Ovary (tissue), 9 donors: ENCODE results near the gene SMIM5. TPM values are rescaled to one million over a fixed set of nuclear protein-coding genes. Genes with fewer than 3 reads are reported as not detected.
"Not testable (repeated sequence)": the region's sequence is repeated elsewhere in the genome, so short reads cannot be mapped to it uniquely, and the experiment has no call there.

ENCODE experiments used
- DNase-seq, 5 donors: peaks; one replicate each; pipeline ENCODE4 v3.0.0-alpha.2; 2019 to 2020
- H3K27ac ChIP-seq, 2 donors: fragments of 200-600 bp; one replicate each; pipeline versions ENCODE4 v1.5.1 to v1.8.0; 2019 to 2022
- H3K27me3 ChIP-seq: fragments of 200-600 bp; one replicate; pipeline ENCODE4 v1.8.0; 2022
- H3K36me3 ChIP-seq: fragments of 200-600 bp; sonication (generic); one replicate; pipeline ENCODE4 v1.5.1; 2019
- H3K4me1 ChIP-seq: one replicate; pipeline ENCODE4 v1.8.1; 2013; ENCODE audit warnings: mild to moderate bottlenecking, moderate library complexity; ENCODE audit not compliant: insufficient read depth
- H3K4me3 ChIP-seq: fragments of 200-600 bp; sonication (generic); one replicate; pipeline ENCODE4 v1.5.1; 2017
- H3K9me3 ChIP-seq, 2 donors: fragments of 200-600 bp in 1 of 2; sonication (generic) in 1 of 2; one replicate each; pipeline versions ENCODE4 v1.5.1 to v1.8.1; 2013 to 2019; ENCODE audit warnings: mild to moderate bottlenecking in 1 of 2, moderate library complexity in 1 of 2
- EP300 ChIP-seq: sonication (generic); formaldehyde crosslinking; IDR thresholded peaks from one replicate; pipeline ENCODE4 v1.6.1; 2017; ENCODE audit warnings: antibody characterized with exemption
- POLR2A ChIP-seq: fragments of 450-650 bp; IDR thresholded peaks from one replicate; pipeline ENCODE4 v1.6.1; 2017; ENCODE audit warnings: antibody characterized with exemption, mild to moderate bottlenecking, moderate library complexity
- WGBS, 3 donors: extraction: QIAGEN DNeasy Blood & Tissue Kit in 1 of 3; methylation state at CpG; one replicate each; pipeline versions ENCODE4 v1.1.5 to v1.1.7; 2013 to 2017; 5-methylcytosine and 5-hydroxymethylcytosine counted together
- intact Hi-C, 4 donors: fragments of 100-400 bp; cut with DNase I; formaldehyde crosslinking; loops; one replicate each; pipeline versions ENCODE4 v1.11.0 to v1.15.1; 2022 to 2023
- polyA plus RNA-seq, 2 donors: library from polyadenylated mRNA; stranded (reverse); fragments of 200-250 nt in 1 of 2; fragments of 350-450 nt in 1 of 2; fragmentation: Illumina TruSeq in 1 of 2; extraction: RNeasy Lipid Tissue Mini Kit (QIAGEN cat#74804) in 1 of 2; gene quantifications; one replicate each; pipeline ENCODE4 v1.2.3, GENCODE V29; 2013 to 2014
- total RNA-seq, 7 donors: library from RNA; depleted of rRNA in 2 of 7; stranded (reverse); fragments of >200 nt in 2 of 7; fragmentation: NEBNext Ultra II Directional in 3 of 7; extraction: Animal tissue kit (Norgen Biotek cat#: 25700) in 3 of 7; gene quantifications; one replicate each; pipeline versions ENCODE4 v1.1.0 to v1.2.4, GENCODE V29; 2016 to 2023
- TF ChIP-seq, protein P1 (sequence below), 3 donors: fragments of 450-650 bp in 2 of 3; fragments of 200-600 bp in 1 of 3; IDR thresholded peaks; one replicate each; pipeline versions ENCODE4 v1.5.1 to v1.8.0; 2016 to 2022; ENCODE audit warnings: antibody characterized with exemption in 3 of 3, mild to moderate bottlenecking in 1 of 3
- donor health status: DM: no; HTN: no; CAD: no; lungs with moderate emphysema.
- donor health status: DM: no; HTN: no; CAD: no.
- donor health status: Bipolar disorder and iron deficiency.
- donor health status: DM: yes; HTN: yes; CAD: no.
- donor health status: DM: no; HTN: no; CAD: no.
- donor health status: DM: yes; HTN: yes; CAD: no.

The SMIM5 gene
- total and polyA plus RNA-seq, 9 donors: 0.51 to 7.9 (median 1.3) TPM

DNA sequence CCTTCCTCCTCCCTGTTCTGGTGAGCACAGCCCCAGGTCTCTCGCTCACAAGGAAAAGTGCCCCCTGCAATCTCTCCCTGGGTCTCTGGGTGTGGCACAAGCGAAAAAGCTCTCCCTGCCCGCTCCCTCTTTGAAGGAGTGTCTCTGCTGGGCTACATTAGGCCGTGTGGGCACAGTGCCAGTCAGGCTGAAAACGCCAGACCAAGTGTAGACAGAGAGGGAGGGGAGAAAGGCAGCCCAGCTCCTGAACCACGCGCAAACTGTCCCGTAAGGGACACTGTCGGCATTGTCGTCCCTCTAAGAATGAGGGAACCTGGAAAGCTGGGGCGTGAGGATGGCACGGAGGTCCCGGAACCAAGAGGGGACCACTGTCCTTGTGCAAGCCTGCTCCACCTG is 3.9 kb downstream of the SMIM5 start:
- no peaks in the 10 kb centered on the region for H3K27me3 ChIP-seq
- no peaks in the 10 kb centered on the region for H3K9me3 ChIP-seq
- H3K4me1 ChIP-seq: peaks cover 8% of the 10 kb centered on the region
- TF ChIP-seq, protein P1, sequence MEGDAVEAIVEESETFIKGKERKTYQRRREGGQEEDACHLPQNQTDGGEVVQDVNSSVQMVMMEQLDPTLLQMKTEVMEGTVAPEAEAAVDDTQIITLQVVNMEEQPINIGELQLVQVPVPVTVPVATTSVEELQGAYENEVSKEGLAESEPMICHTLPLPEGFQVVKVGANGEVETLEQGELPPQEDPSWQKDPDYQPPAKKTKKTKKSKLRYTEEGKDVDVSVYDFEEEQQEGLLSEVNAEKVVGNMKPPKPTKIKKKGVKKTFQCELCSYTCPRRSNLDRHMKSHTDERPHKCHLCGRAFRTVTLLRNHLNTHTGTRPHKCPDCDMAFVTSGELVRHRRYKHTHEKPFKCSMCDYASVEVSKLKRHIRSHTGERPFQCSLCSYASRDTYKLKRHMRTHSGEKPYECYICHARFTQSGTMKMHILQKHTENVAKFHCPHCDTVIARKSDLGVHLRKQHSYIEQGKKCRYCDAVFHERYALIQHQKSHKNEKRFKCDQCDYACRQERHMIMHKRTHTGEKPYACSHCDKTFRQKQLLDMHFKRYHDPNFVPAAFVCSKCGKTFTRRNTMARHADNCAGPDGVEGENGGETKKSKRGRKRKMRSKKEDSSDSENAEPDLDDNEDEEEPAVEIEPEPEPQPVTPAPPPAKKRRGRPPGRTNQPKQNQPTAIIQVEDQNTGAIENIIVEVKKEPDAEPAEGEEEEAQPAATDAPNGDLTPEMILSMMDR (IDR thresholded peaks at IDR 0.05): no peak
- TF ChIP-seq EP300 (no peak), POLR2A (no peak)
- 82 to 90% (median 83%) methylated on average over 13 of the region's 13 CpGs for WGBS, 3 donors
- H3K36me3 ChIP-seq: no peaks in the 10 kb centered on the region
- intact Hi-C loops: no loop called here
- DNase-seq: peak in 4 of 5 donors; percentile 21 to 49 (median 28)
- no peak overlapping the region for H3K27ac ChIP-seq
- H3K4me3 ChIP-seq: no peak overlapping the region

DNA sequence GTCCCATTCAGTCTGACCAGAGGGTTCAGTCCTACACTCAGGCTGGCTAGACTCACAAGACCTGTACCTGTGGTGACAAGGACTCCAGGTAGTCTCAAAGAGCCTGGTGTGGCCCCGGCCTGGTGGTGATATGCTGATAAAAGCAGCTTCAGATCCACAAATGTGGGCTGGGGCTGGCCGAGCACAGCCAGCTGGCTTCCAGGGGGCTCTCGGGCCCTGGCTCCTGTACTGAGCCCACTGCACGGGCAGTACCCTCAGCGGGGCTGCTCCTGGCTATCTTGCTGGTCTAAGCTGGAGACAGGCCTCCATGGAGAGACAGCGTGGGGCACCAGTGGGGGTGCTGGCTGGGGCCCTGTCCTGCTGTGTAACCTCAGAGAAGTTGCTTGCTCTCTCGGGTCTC is 4.3 kb downstream of the SMIM5 start:
- DNase-seq: peak in 1 of 5 donors; percentile 18
- Histone ChIP-seq H3K9me3 (no peaks in the 10 kb centered on the region), H3K27me3 (no peaks in the 10 kb centered on the region), H3K27ac (no peak overlapping the region), H3K4me3 (no peak overlapping the region), H3K36me3 (no peaks in the 10 kb centered on the region), H3K4me1 (peaks cover 8% of the 10 kb centered on the region)
- WGBS, 3 donors: 91 to 97% (median 91%) methylated on average over 7 of the region's 7 CpGs
- TF ChIP-seq, protein P1 (IDR thresholded peaks at IDR 0.05): no peak
- TF ChIP-seq POLR2A (no peak), EP300 (no peak)
- intact Hi-C loops: no loop called here

DNA sequence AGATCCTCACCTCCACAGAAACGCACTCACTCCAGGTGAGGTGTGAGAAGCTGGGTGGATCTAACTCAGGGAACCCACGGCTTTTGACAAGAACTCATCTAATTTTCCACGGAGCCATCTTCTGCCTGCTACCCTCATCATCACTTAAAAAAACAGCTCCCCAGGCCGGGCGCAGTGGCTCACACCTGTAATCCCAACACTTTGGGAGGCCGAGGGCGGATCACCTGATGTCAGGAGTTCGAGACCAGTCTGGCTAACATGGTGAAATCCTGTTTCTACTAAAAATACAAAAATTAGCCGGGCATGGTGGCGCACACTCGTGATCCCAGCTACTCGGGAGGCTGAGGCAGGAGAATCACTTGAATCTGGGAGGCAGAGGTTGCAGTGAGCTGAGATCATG is 4.8 kb downstream of the SMIM5 start:
- H3K36me3 ChIP-seq, DNase-seq, H3K27me3 ChIP-seq, H3K9me3 ChIP-seq, H3K4me3 ChIP-seq, intact Hi-C loops, H3K4me1 ChIP-seq, H3K27ac ChIP-seq: not testable (repeated sequence)
- WGBS, 3 donors: 93 to 97% (median 95%) methylated on average over 12 of the region's 12 CpGs

DNA sequence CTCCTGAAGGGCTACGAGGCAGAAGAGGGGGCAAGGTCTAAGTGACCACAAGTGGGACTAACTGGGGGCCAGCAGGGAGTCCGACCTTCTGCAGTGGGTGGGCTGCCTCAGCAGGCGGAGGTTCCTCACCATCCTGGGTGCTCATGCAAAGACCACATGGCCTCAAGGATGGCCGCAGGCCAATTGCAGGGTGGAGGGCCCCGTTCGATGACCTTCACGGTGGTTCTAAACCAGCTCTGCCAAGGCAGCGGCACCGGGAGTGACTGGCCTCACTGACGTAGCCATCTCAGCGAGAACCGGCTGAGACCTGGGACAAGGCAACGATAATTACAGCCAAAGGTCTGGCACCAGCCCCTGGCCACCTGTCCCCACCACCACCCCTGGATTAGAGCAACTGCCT is 5.7 kb downstream of the SMIM5 start:
- no peaks in the 10 kb centered on the region for H3K27me3 ChIP-seq
- H3K4me1 ChIP-seq: peaks cover 4% of the 10 kb centered on the region
- 83 to 91% (median 90%) methylated on average over 12 to 13 of the region's 13 CpGs for WGBS, 3 donors
- H3K27ac ChIP-seq: no peak overlapping the region
- TF ChIP-seq EP300: no peak
- TF ChIP-seq, protein P1 (IDR thresholded peaks at IDR 0.05): no peak
- TF ChIP-seq POLR2A: no peak
- H3K36me3 ChIP-seq: no peaks in the 10 kb centered on the region
- peak in 2 of 5 donors; percentile 20 to 36 for DNase-seq
- no peak overlapping the region for H3K4me3 ChIP-seq
- no peaks in the 10 kb centered on the region for H3K9me3 ChIP-seq
- intact Hi-C loops: no loop called here

DNA sequence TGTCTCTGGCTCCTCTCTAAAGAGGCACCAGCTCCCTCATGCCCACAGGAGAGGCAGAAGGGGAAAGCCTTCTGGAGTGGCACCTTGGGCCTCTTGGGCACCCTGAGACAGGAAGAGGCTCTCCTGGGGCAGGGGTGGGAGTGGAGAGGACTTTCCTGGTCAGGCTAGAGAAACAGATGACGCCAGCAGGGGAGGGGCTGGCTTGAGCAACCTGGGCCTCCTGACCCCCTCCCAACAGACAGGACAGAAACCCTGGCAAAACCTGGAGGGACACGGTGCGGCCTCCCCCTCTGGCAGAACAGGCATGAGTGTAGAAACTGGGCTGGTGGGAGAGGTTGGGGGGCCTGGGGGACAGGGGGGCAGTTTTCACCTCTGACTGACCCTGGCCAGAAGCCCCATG is 6.1 kb downstream of the SMIM5 start:
- H3K4me3 ChIP-seq: no peak overlapping the region
- H3K36me3 ChIP-seq: no peaks in the 10 kb centered on the region
- DNase-seq: no peak
- intact Hi-C loops: no loop called here
- WGBS, 3 donors: 88 to 90% (median 89%) methylated on average over 3 of the region's 3 CpGs
- H3K9me3 ChIP-seq: no peaks in the 10 kb centered on the region
- H3K4me1 ChIP-seq: no peaks in the 10 kb centered on the region
- no peaks in the 10 kb centered on the region for H3K27me3 ChIP-seq
- TF ChIP-seq, protein P1 (IDR thresholded peaks at IDR 0.05): no peak
- TF ChIP-seq POLR2A (no peak), EP300 (no peak)
- H3K27ac ChIP-seq: no peak overlapping the region
